NCI-H1092 (cell line): ENCODE measurements around the gene ADPRH.
A peak's percentile ranks its signal among the peaks of the same experiment; 100 is the strongest.
"Not testable (repeated sequence)": the region's sequence is repeated elsewhere in the genome, so short reads cannot be mapped to it uniquely, and the experiment has no call there.

Experiments
- DNase-seq: peaks from one replicate; lab custom pipeline; 2025; lab: John Stamatoyannopoulos, UW

ADPRH gene

DNA sequence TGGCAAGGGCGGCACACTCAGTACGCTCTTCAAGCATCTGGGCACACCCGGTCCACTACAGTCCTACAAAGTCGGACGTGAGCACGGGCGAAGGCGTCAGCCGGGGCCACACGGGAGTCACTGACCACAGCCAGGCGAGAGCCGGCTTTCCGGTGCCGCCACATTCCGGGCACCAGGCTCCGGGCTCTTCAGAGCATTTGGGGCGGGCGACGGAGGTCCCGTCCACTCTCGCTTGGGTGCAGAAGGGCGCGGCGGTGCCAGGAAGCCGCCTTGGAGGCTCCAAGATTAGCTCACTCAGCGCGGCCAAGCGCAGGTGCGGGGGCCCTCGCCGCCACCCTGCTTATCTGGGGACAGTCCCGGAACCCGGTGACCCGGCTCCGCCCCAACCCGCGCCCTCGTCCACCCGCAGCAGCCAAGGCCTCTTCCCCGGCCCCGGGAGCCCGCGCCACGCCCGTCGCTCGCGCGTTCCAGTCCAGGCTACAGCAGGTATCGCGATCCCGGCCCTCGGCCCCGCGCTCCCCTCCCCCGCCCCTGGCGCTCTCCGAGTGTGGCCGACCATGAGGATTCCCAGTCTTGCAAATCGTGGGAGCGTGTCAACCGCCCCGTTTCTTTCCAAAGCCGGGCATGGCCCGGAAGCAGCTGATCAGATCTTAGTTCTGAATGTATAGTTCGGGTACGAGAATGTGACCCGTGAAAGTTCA, at the start of gene ADPRH:
Gene ADPRH, plus strand, starts transcription at position 127 of the 701 bp plus-strand sequence. CDS start 2,678 bp downstream, outside the sequence.
- peak; percentile 27 for DNase-seq

DNA sequence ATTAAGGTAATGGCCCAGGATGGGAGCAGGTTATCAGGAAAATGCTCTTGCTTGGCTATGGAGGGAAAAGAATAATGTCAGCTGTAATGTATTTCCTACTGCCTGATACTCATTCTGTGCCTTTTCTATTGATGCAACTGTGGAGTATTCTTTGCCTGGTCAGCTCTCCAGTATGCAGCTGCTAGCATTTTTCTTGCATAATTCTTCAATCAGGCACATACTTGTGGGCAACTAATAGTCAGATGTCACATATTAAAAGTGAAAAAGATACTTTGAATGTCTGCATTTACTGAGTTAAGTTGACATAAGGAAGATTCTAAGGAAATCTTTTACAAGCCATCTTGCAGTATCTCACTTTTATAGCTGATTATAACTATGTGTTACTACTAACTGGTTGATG, 49.4 kb upstream of the ADPRH start:
- DNase-seq, result no peak

DNA sequence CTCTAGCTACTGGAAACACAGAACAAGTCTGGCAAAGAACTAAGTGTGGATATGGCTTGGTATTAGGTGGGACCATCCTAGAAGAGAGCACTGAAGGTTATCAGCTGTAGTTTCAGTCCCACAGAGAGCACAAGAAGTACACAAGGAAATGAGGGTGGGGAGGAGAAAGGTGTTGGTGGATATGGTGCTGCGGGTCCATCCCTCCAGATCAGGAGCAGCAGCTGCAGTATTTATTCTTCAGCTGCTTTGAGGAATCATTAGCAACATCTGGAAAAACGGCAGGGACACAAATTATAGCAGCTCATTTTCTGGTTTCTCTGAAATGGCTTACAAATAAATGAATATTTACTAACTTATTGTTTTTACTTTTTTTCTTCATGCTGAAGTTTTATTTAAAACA, 48.8 kb upstream of the ADPRH start:
- no peak for DNase-seq

DNA sequence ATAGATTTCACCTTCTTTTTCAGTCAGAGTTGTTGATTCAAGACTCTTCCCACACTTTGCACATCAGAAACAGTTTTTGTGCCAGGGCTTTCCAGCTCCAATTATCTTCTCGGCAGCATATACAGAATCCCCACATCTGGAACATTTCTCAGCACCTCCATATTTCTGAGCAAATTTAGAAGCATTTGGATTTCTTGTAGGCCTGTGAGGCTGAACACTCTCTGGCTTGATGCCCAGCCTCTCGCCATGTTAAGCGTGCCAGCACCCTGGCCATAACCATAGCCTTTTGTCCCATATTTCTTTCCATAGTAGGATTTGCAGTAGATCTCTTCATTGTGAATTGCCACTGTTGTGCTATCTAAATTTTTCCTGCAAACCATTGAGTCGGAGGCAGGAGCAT, 48.1 kb upstream of the ADPRH start:
- no peak for DNase-seq

DNA sequence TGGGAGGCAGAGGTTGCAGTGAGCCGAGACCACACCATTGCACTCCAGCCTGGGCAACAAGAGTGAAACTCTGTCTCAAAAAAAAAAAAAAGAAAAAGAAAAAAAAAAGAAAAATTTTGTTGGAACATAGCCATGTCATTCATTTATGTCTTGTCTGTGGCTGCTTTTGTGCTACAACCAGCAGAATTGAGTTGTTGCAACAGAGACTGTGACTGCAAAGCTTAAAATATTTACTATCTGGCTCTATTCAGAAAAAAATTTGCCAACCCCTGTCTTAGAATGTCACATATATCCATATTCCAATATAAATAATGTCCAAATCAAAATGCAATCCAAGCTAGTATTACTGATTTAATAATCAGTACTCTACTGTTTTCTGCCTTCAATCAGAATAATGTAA, 45.0 kb upstream of the ADPRH start:
- no peak for DNase-seq

DNA sequence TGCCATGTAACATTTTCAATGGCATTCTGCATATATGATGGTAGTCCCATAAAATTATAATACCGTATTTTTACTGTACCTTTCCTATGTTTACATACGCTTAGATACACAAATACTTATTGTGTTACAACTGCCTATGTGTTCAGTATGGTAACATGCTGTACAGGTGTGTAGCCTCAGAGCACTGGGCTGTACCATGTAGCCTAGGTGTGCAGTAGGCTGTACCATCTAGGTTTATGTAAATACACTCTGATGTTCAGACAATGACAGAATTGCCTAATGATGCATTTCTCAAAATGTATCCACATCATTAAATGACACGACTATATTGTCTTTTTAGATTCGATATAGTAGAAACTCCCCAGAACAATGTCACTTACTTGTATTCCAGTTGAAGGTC, 42.5 kb upstream of the ADPRH start:
- DNase-seq, result no peak

DNA sequence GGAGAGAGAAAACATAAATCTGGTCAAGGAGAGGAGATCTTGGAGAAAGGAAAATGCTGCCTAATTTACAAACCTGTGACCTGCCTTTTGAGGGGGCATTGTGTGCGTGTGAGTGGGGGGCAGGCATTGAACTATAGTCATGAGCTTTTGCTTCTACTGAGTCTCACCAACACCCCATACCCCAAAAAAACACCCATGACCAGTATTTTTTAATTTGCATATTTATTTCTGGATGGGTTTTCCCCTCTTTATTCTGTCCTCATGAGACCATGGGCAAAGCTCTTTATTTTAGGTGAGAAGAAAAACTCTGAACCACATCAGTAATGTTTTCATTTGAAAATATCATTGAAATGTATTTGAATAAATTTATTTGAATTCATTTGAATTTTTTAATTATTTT, 40.5 kb upstream of the ADPRH start:
- DNase-seq, result no peak

DNA sequence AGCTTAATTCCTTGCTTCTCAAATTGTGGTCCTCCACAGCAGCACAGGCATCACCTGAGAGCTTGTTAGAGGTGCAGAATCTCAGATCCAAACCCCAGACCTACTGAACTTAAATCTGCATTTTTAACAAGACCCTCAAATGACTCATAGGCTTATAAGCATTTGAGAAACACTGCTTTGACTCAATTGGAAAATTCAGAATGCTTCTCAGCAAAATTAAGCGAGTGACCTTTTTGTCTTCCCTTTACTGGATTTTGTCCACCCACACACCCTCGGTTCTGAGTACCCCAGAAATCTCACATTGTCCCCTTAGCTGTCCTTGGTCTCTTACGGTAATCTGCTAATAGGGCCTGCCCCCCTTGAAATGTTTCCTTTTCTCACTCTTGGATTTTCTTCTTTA, 37.7 kb upstream of the ADPRH start:
- DNase-seq, result no peak

DNA sequence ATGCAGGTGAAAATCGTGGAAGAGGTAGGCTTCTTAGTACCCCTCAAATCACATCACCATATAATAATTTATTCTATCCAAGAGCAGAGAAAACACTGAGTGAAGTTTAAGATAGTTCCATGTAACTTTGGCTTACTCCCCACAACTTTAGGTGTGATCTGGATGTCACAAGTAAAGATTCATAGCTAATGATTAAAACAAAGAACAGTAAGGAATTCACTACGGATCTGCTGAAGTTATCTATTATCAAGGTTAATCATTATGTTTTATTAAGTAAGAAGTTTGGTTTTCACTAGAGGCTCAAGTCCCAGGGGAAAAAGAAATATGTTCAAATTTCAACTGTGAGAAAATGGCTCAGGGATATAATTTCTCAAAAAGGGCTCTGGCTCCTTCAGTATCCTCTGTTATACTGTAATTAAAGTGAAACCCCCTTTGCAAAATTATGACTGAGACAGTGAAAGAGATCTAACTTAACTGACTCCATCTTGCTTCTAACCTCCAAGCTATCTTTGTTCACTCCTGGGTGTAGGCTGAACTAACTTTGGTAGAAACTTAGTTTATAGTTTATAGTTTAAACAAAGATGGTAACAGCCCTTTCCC, 37.0 kb upstream of the ADPRH start:
- no peak for DNase-seq

DNA sequence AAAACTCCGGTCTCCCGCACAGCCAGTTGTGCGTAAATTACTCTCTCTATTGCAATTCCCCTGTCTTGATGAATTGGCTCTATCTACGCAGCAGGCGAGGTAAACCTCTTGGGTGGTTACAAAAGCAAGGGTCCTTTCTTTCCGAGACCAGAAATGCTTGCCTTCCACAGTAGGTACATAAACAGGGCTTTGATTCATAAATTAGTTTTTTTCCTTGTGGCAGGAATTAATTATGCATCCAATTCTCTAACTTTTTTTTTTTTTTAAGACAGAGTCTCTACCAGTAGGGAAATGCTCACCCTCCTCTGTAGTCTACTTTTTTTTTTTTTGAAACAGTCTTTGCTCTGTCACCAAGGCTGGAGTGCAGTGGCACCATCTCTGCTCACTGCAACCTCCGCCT, 36.1 kb upstream of the ADPRH start:
- DNase-seq, result no peak

DNA sequence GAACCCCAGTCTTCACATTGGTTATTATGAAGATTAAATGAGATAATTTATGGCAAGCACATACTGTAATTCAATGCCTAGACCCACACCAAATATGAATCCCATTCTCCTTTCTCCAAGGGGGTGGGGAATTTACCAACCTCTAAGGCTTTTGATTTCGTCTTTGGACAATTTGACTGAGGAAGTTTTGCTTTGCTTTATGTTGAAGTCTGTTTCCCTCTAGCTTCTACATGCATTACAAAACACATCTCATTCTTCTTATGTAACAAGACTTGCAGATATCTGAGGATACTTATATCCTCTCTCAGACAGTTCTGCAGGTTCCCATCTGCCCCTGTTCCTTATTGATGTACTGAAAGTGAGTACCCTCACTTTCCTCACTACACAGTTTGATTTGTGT, 32.1 kb upstream of the ADPRH start:
- no peak for DNase-seq

DNA sequence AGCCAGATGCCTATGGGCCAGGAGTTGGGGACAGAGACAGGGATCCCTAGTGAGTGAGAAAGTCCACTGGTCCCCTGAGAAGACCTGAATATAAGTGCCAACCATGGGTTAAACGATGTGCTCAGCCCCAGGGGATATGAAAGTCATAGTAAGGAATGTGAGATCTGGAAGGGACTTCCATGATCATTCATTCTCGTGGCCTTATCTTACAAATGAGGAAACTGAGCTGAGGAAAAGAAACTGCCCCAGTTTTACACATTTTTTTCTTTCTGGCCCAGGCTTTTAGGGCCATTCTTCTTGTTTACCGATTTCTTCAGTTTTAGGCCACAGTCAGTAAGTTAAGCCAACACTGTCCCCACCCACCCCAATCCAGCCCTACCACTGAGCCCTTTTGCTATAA, 31.0 kb upstream of the ADPRH start:
- DNase-seq, result no peak

DNA sequence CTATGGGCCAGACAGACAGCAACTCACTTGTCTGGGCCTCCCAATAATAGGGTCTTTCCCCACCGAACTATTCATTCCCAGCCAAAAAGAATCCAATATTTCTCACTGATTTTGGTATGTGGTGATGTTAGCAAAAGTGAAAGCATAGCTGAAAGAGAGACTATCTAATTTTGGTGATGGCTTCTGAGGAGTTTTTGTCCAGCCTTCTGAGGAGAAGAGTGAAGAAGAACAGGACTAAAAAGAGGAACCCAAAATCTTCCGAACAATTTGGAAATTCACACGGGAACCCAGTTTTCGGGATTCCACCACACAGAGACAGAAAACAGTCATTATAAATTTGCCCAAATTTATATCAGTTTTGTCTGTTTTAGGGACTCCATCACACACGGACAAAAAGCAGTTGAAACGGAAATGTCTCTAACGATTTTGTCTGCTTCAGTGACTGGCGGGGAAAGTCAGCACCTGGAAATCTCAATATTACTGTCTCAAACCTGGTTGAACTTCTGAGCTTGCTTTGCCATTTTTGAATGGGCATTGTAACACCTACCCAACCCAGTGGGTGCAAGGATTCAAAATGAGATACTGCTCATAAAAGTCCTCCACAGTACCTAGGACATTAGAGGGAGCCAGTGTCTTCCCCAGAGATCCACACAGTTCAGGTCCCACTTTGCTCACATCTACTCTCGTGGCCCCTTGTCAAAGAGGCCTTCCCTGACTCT, 28.9 kb upstream of the ADPRH start:
- no peak for DNase-seq

DNA sequence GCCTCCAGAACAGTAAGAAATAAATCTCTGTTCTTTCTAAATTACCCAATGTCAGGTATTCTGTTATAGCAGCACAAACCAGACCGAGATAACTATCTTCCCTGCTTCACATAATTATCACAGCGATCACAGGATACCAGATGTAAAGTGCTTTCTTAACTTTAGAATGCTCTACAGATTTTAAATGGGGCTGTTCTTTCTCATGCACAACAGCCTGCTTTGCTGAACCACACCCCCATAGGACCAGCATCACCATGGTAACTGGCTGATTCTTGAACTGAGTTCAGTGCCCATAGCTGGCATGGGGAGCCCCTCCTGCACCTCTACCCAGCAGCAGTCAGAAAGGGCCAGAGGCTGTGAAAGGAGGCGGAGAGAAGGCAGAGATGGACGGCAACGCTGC, 27.7 kb upstream of the ADPRH start:
- no peak for DNase-seq

DNA sequence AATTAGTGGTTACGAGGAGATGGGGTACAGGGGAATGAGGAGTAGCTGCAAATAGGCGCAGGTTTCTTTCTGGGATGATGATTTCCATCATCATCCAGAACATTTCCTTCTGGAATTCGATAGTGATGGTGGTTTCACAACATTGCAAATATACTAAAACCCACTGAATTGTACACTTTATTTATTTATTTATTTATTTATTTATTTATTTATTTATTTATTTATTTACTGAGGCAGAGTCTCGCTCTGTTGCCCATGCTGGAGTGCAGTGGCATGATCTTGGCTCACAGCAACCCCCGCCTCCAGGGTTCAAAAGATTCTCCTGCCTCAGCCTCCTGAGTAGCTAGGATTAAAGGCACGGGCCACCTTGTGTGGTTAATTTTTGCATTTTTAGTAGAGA, 26.4 kb upstream of the ADPRH start:
- not testable (repeated sequence) for DNase-seq

DNA sequence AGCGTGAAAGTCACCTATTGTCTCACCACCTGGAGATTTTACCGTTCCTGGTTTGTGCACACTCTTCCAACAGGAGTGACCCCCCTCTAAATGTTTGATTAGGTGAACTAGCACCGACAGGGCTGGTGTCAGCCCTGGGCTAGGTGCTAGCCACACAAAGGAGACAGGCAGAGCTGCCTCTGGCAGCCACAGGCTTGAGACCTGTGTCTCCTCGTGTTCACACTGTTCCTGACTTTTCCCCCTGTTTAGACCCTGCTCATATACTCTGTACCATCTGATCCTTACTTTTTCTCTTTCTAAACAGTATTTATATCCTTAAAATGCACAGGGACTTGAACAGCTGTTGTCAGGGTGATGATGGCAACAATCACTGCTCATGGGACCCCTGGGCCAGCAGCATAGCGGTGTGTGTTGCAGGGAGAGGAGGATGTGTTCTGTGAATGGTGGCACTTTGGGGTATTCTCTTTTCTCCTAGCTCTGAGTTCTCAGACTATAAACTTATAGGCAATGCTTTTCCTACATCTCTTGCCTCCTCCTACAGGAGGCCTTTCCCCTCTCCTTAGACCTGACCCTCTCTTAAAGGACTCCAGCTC, 25.4 kb upstream of the ADPRH start:
- no peak for DNase-seq

DNA sequence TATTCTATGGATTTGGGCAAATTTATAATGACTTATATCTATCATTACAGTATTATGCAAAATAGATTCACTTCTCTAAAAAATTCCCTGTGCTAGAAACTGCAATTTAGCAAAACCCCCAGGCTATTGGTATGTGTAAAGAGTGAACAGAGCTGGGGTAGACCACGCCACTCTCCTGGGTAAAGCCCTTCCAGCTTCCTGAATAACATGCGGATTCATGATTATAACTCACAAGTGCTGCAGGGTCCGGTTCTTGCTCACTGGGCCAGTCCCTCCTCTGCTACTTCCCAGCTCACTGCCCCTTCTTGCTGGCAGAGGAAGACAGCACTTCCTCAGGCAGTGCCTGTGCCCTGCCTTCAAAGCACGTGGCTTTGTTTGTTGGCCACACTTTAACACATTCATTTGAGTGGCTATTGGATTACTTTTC, 24.0 kb upstream of the ADPRH start:
- no peak for DNase-seq

DNA sequence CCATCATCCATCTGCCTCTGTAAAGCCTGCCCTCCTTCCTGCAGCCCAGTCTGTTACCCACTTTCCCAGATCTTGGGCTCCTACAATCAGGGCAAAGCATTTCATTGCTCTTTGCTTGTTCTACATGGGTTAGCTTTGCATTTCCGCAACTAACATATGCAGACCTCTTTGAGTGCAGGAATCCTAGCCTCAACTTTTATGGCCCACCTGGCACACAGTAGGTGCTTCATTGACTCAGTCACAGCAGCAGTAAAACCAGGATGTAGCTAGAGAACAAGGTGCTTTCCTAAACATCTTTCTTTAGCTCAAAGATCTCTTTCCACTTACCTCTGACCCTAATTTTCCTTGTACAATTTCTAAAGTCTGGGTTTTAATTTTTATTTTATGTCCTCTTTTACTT, 23.4 kb upstream of the ADPRH start:
- no peak for DNase-seq

DNA sequence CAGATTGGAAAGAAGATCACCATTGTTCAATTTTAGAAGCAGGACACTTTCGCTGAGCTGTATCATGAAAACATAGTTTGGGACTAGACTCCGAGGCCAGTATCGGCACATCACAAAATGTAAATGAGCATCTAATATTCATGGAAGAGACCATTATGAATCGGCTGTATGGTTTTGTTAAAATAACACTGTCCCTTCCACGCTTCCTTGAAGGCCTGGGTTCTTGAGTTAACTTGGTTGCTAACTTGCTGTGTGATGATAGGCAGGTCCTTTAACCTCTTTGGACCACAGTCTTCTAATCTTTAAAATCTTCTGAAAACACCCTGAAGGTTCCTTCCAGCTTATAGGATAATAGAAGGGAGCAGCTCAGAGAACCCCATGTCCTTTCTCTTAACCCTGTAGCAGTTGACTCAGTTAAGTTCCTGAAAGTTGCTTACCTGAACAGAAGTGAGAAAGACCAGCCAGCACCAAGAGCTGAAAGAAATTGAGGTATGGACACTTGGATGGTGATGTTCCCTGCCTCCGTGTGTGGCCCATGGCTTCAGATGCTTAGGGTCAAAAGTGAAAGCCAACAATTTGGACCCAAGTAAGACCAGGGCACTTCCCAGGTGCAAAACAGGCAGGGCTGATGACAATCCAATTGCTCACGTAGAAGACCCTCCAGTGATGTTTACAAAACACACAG, 22.0 kb upstream of the ADPRH start:
- no peak for DNase-seq

DNA sequence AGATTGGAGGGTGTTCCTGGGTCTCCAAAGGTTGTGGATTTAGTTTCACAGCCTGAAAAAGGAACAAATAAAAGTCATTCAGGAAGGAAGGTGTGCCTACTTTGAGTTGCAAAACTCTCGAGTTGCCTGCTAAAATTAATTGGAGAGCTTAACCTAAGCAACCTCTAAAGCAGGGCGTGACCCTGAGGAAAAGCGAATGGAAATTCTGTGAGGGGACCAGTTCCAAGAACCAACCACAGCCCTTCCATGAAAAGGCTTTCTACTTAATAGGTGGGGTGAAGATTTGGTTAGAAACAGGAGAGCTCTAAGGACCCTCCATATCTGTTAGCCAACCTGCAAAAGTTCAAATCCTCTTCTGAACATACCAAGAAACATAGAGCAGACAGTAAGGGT, 21.4 kb upstream of the ADPRH start:
- DNase-seq, result no peak

DNA sequence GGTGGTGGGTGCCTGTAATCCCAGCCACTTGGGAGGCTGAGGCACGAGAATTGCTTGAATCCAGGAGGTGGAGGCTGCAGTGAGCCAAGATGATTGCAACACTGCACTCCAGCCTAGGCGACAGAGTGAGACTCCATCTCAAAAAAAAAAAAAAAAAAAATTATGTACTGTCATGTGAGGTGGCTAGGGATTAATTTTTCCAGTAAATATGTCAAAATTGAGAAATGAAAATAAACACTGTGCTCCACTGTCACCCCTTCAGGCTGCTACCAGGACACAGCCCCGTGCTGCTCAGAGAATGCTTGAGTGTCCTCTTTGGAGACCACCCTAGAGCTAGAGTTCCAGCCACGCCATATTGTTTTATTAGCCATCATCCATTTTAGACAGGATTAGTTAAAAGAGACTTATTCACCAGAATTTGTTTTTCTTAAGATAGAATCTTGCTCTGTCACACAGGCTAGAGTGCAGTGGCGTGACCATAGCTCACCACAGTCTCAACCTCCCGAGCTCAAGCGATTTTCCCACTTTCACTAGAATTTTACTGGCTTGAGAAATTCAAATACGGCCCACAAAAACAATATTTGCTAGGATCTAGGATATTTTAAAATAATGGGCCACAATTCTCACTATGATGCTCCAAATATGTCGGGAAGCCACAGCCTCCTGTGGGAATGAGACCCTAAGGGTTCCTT, 20.5 kb upstream of the ADPRH start:
- no peak for DNase-seq

DNA sequence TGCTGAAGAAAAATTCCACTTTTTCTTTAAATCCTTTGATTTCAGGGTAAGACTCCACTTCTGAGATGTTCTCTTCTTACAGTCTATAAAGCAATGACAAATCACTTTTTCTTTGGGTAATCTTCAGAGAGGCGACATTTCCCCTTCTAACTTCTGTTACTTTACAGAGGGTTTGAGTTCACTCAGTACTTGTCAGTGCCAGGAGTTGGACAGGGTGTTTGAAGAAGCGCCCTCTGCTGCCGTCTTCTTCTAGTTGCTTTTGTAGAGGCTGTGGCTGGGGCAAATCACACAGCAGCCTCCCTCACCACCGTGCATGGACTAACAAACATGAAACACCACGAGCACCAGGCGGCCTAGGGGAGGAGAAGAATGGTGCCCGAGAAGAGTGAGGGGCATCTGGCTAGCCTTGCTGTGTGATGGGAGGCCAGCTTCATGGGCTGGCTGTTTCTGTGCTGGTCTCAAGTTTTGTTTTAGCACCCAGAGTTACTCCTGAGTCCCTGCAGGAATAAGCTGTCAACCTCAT, 19.8 kb upstream of the ADPRH start, which contains the start of gene CD80:
Gene CD80, minus strand, starts transcription at position 174 of the 523 bp plus-strand sequence. CDS start 1,886 bp downstream, outside the sequence.
- no peak for DNase-seq
